ENCODE measurements around the gene TRIM65.
"Not testable (repeated sequence)": the region's sequence is repeated elsewhere in the genome, so short reads cannot be mapped to it uniquely, and the experiment has no call there.

Gene TRIM65

DNA sequence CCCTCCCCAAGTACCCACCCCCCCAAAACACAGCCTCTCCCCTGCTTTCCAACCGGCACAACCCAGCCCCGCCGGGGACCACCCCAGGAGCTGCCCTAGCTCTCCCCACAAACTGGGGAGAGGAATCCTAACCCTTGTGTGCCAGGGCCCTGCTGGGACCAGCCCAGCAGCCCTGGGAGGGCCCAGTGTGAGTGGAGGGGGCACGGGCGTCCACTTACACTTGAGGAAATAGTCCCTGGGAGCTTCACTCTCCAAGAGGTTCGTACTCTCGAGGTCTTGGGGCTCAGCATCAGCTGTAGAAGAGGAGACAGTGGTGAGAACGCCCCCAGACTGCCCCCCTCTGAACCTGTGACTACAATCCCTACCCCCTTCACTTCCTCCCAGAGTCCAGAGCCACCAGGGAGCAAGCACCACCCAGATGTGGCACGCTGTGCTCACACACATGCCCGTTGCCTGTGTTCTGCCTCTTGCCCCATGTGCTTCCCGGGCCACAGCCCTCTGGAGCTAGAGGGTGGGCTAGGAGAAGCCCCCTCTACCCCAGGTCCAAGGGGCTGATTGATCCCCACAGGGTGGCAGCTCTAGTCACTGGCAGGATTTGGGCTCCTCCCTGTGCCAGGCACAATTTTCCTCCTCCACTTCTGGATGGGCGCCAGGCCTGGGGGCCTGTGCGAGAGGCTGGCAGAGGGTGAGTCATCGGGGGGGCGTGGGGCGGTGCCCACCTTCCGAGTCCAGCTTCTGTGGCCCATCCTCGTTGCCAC is 21.4 kb downstream of the TRIM65 start:
- DNase-seq, result no peak

DNA sequence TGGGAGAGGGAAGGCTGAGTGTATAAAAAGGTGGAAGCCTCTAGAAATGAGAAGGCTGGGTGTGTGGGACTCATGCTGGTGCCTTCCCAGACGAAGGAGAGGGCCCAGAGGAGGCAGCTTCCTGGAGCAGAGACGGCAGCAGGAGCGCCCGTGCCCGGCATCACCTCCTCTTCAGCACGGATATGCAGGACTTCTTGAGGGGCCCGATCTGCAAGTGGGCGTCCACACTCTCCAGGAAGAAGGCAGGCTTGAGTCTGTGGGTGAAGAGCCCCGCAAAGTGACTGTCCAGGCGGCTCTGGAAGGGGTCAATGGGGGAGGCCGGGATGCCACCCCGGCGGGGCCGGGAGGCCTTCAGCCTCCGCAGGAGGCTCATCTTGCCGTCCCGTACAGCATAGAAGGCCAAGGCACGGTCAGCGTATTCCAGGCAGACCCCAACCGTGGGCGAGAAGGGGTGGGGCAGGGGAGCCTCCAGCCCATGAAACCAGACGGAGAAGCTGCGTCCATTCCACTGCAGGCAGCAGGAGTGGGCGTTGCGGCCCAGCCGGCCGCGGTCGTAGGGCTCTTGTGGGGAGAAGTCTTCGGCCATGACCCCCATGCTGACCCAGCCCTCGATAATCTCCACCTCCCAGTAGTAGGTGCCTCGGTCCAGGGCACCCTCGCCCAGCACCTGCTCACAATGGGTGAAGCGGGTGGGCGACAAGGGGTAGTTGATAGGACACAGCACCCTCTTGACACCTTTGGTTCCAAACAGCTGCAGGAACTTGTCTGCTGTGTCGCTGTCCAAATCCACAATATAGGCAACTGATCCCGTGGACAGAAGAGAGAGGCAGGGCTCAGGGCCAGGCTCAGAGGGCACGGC is 22.2 kb downstream of the TRIM65 start:
- no peak for DNase-seq

GRCh38 chr17:75873587-75874322 is 23.0 kb downstream of the TRIM65 start:
- no peak for DNase-seq

DNA sequence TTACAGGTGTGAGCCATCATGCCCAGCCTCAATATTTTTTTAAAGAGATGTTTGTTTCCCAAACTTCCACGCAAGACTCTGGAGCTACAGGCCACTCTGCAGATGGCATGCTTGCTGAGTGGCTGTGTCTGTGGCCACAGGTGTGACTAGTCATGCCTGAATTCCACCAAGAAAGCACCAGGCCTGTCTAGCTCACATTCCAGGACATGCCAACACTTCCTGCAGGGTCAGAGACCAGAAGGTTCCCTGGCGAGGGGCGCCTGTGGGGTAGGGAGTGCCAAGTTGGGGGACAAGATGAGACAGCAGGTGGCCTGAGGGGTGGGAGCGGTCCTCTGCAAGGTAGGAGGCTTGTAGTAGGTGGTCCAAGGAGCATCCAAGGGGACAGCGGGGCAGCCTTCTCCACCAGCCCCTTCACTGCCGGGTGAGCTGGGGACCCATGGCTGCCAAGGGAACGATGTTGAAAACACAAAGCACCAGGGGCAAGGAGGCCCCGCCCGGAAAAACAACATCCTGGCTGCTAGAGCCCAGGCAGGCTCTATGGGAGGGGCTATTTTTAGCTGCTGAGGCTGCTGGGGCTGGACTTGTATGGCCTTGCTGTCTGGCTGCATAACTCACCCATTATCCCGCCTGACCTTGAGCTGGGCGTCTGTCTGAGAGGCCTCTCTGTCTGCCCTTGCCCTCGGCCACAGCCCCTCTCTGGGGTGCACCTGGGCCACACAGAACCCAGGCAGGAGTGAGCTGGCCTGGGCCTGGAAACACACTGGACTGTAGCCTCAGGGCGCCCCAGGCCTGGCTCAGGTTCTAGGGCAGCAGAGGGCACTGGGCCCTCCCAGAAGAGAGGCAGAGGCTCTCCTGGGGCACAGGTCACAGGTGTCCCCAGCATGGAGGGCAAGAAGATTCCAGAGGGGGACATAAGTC is 24.1 kb downstream of the TRIM65 start:
- DNase-seq, result peak; percentile 43

DNA sequence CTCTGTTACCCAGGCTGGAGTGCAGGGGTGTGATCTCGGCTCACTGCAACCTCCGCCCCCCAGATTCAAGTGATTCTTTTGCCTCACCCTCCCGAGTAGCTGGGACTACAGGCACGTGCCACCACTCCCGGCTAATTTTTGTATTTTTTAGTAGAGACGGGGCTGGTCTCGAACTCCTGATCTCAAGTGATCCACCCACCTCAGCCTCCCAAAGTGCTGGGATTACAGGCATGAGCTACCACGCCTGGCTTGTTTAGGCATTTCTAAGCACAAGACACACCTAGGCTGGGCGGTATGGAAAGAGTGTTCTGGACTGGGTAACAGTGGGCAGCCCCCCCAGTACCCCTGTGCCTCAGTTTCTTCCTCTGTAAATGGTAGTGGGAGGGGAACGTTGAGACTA is 26.5 kb downstream of the TRIM65 start:
- DNase-seq, result not testable (repeated sequence)

DNA sequence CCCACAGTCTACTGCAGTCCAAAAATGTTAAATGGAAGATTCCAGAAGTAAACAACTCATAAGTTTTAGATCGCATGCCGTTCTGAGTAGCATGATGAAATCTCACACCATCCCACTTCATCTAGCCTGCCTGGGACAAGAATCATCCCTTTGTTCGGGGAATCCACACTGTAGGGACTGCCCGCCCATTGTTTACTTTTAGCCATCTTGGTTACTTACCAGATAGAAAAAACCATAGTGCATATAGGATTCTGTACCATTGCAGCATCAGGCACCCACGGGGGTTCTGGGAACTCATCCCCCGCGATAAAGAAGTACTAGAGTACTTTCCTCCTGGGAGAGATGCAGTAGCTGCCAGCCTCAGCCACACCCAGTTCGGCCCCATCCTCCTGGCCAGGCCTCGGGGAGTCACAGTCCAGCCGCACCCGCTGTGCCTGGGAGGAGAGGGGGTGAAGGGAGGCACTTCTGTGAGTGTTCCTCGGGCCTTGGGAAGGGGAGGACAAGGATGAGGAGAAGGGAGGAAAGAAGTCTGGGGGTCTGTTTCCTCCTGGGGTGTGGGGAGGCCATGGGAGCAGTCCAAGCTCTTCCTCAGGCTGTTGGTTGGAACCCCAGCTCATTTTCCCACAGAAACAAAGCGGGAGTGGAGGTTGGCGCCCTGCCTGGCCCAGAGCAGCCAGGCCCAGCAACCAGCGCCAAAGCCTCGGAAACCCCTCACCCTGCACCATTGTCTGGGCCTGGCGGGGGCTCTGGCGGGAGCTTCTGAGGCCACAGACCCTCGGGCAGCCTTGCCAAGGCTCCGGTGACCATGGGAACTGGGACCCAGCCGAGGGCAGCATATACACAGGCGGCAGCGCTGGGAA is 27.2 kb downstream of the TRIM65 start:
- DNase-seq, result no peak

DNA sequence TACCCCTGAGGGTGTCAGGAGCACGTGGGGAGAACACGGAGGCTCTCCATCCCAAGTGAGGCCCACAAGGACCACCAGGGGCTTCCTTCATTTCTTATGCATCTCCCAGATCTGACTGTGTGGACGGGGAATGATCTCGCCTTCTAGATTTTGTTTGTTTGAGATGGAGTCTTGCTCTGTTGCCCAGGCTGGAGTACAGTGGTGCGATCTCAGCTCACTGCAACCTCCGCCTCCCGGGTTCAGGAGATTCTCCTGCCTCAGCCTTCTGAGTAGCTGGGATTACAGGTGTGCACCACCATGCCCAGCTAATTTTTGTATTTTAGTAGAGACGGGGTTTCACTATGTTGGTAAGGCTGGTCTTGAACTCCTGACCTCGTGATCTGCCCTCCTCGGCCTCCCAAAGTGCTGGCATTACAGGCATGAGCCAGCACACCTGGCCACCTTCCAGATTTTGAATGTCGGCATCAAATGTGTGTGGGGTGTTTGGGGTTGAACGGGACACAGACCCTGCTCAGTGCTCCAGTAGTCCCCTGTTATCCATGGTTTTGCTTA is 27.9 kb downstream of the TRIM65 start:
- DNase-seq, result not testable (repeated sequence)

DNA sequence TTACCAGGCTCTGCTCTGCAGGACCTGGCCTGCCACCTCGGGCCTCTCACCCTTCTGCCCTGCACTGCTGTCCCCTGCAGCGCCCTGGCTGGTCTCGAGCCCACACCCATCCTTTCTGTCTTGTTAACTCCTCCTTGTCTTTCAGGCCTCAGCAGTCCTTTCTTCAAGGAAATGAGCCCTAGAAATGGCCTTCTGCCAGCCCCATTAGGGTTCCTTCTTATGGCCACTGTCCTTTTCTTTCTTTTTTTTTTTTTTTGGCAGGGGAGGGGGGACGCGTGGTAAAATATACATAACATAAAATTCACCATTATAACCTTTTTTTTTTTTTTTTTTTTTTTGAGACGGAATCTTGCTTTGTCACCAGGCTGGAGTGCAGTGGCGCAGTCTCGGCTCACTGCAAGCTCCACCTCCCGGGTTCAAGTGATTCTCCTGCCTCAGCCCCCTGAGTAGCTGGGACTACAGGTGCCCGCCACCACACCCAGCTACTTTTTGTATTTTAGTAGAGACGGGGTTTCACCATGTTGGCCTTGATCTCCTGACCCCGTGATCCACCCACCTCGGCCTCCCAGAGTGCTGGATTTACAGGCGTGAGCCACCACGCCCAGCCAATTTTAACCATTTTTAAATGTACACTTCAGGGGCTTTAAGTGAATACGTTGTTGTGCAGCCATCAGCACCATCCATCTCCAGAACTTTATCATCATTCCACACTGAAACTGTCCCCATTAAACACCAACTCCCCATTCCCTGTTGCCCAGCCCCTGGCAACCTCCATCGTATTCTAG is 31.2 kb downstream of the TRIM65 start:
- not testable (repeated sequence) for DNase-seq

GRCh38 chr17:75864887-75865286 is 31.9 kb downstream of the TRIM65 start:
- DNase-seq, result not testable (repeated sequence)

GRCh38 chr17:75864448-75864871 is 32.3 kb downstream of the TRIM65 start:
- DNase-seq, result no peak

GRCh38 chr17:75861927-75862317 is 34.8 kb downstream of the TRIM65 start:
- DNase-seq, result no peak

DNA sequence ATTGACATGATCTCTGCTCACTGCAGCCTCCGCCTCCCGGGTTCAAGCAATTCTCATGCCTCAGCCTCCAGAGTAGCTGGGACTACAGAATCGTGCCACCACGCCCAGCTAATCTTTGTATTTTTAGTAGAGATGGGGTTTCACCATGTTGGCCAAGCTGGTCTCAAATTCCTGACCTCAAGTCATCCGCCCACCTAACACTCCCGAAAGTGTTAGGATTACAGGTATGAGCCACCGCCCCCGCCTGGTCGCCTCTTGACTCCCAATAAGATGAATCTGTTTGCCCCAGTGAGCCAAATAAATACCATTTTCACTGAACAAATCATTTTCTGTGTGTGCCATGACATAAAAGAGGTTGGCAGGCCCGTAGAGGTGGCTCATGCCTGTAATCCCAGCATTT is 37.4 kb downstream of the TRIM65 start:
- DNase-seq, result not testable (repeated sequence)

- no peak for DNase-seq
These were observed 40.5 kb downstream of the TRIM65 start for GRCh38 chr17:75856062-75856756.

DNA sequence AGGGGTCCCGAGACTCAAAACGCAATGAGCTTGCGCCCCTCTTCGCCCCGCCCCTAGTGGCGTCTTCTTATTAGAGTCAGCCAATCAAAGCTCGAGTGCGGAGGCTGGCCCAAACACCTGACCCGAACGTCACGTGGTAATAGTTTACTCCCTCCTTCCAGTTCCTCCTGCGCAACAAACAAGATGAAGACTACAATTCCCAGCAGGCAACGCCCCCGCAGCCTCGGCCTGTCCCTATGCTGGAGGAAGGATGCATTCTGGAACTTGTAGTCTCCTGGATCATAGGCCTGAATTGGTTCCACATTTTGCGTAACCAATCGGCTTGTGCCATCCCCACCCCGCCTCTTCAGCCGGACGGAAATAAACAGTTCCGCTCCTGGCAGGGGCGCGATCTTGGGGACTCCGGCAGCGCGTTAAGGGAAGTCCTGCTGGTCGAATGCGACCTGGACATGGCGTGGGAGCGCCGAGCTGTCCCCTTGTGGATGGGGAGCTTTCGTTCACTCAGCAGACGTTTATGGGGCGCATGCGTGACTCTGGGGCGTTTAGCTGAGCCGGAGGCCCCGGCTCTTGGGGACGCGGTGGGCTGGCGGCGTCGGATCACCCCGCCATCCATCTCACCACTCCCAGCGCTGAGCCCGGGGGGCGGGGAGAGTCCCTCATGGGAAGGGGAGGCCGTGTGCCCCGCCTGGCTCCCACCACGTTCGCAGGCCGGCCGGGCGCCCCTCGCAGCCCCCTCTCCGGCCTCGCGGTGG is 41.3 kb downstream of the TRIM65 start, which contains the start of gene WBP2:
Gene WBP2, minus strand, starts transcription at position 26 of the 752 bp plus-strand sequence. CDS start 38 bp downstream, outside the sequence.
- DNase-seq, result peak; percentile 99

DNA sequence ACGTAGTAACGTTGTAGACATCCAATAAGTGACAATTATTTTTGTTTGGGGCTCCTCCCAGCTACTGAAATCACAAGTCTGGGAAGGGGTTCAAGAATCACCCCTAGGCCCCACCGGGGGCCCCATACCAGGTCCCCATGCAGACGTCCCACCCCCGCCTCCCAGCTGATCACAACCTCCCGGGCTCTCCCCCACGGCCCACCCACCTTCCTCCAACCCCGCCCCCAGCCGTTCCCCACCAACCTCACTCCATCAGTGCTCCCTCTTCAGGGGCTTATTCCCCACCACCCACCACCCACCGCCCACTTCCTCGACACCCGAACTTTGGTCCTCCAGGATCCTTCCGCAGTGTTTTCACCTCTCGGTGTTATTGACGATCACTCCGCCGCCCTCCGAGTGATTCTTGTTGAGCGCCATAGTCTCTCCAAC is 41.9 kb downstream of the TRIM65 start:
- no peak for DNase-seq

DNA sequence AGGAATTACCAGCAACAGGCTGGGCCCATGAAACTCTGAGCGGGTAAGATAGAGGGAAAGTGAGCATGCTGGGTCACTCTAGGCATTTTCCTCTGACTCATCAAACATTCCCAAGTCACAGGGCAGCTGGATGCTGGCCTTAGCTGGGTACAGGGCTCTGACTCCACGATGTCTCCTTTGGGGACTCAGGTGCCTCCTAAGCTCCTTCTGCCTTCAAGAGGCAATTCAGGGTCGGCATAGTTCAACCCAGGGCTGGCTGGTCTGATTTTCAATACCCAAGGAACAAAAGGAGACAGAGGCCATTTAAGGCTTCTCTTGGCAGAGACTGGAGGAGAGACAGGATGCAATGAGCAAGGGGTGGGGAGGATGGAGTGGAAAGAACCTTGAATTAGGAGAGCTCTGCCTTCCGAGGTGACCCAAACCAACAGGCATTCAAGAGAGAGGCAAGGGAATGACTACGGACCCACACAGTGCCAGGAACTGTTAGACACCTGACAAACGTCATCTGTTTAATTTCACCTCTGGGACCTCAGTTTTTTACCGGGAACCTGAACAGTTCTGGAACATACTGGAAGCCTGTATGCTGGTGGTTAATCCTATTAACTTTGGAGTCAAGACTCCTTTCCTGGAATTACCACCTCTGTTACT is 42.5 kb downstream of the TRIM65 start:
- DNase-seq, result no peak

DNA sequence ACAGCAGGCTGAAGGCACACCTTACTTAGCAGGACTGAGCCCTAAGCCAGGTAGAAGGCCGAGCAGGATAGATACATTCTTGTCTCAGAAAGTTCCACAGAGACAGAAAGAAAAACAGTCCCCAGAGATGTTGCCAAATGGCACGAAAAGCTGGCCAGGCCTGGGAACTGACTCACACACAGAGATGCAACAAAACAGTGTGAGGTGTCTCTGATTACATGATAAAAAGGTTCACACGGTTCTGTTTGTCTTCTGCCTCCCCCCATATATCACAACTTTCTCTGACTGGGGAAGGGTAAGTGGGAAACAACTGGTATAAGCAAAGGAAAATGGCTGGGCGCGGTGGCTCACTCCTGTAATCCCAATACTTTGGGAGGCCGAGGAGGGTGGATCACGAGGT is 43.3 kb downstream of the TRIM65 start:
- DNase-seq, result no peak

DNA sequence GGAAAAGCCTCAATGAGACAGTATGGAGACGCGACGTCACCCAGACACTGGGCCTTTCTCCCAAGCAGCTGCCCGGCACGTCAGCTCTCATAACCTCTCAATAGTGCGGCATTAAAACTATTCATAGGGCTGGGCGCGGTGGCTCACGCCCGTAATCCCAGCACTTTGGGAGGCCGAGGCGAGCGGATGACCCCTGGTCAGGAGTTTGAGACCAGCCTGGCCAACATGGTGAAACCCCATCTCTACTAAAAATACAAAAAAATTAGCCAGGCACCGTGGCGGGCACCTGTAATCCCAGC is 45.1 kb downstream of the TRIM65 start:
- not testable (repeated sequence) for DNase-seq
